HCEC 1CT (cell line): ENCODE results near the gene PRR18.
A peak's percentile ranks its signal among the peaks of the same experiment; 100 is the strongest.
"Not testable (repeated sequence)": the region's sequence is repeated elsewhere in the genome, so short reads cannot be mapped to it uniquely, and the experiment has no call there.

Experiments used
- DNase-seq: peaks from one replicate; pipeline ENCODE4 v3.0.0-alpha.2; 2017

The PRR18 gene, protein sequence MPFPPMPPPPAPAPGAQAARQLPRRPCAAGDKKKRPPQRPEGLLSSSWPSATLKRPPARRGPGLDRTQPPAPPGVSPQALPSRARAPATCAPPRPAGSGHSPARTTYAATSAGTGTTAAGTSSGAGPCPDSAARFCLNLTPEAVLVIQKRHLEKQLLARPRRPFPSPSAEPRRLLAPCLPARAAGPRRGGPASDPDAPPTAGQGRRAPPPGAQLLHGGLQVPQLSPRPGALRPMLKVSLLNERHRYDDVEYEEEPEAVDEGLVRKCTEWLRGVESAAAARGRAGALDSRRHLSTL

DNA sequence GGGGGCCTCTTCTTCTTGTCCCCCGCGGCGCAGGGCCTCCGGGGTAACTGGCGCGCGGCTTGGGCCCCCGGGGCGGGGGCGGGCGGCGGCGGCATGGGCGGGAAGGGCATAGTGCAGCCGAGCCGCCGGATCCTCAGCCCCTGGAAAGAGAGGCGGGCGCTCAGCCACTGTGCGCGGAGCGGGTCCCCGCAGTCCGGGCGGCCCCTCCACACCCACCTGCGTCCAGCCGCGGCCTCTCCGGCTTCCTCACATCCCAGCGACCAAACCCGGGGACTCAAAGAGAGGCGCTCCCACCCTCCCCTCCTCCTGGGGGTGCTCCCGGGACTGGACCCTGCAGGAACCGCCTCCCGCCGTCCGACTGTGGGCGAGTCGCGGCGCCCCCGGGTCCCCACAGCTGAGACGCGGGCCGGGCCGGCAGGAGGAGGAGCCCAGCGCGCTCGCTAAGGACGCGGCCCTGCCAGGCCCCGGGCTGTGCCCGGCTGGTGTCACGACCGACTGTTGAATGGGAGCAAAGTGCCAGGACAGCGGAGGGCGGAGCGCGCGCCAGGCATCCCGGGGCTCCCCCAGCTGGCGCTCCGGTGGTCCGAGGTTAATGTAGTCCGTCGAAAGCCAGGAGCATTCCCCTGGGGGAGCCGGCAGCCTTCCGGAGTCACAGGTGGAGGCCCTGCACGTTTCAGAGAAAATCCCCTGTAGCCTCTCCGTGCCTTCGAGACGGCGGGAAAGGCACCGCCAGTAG lies at the start of gene PRR18:
Gene PRR18, minus strand, starts transcription at position 360 of the 736 bp plus-strand sequence. Its CDS starts 250 bp downstream, at position 110.
- no peak for DNase-seq

DNA sequence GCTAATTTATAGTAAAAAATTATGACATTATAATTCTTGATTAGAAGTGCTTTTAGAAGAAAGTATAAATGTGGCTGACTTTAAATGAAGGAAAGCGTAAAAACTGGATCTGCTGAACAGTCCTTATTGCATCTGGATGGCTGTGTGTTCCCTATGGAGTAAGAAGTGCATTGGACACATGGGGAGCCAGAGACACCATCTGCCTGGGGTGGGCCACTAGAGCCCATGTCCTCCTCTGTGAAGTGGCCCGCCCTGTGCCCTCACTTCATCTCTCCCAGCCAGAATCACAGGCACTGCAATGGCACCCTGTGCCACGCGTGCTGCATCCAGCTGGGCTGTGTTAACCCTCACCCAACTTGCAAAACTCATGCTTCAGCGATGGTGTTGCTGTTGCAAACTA lies 47.4 kb upstream of the PRR18 start:
- DNase-seq: no peak

- no peak for DNase-seq
Observed at GRCh38 chr6:166354965-166355364, 46.8 kb upstream of the PRR18 start.

DNA sequence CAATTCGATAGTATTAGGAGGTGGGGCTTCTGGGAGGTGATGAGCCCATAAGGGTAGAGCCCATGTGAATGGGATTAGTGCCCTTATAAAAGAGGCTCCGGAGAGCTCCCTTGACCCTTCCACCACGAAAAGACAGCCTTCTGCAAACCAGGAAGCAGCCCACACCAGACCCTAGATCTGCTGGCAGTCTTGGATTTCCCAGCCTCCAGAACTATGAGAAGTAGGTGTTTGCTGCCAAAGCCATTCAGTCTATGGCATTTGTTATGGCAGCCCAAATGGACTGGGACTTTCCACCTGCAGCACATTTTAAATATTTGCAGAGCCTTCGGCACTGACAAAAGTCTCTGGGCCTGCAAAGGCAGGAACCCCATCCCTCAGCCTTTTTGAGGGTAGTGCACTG lies 46.0 kb upstream of the PRR18 start:
- DNase-seq: no peak

GRCh38 chr6:166353507-166353906 lies 45.3 kb upstream of the PRR18 start:
- no peak for DNase-seq

- no peak for DNase-seq
Observed at GRCh38 chr6:166352923-166353322, 44.7 kb upstream of the PRR18 start.

DNA sequence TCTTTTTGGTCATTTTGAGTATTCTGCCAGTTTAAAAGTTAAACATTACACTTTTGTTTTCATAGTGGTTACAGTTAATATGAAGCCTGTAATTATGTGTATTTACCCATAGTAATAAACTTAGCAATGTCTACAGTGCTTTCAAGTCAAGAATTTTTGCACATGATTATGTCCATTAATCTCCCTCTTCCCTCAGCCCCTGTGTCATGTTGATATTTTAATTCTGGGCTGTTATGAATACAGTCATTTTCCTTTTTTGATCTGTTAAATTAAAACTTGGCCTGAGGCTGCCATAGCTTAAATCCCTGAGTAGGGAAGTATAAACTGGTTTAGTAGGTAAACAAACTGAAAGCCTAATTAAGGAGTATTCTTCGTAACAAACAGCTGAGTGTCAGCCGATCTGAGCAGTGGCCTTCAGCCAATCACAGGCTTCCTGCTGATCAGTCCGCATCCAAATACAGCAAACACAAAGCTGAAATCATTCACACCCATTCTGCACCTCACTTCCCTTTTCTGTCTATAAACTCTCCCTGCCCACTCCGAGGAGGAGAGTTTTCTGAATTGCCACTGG lies 43.6 kb upstream of the PRR18 start:
- DNase-seq: peak; percentile 72

- DNase-seq: no peak
Observed at GRCh38 chr6:166348305-166348949, 40.2 kb upstream of the PRR18 start.

DNA sequence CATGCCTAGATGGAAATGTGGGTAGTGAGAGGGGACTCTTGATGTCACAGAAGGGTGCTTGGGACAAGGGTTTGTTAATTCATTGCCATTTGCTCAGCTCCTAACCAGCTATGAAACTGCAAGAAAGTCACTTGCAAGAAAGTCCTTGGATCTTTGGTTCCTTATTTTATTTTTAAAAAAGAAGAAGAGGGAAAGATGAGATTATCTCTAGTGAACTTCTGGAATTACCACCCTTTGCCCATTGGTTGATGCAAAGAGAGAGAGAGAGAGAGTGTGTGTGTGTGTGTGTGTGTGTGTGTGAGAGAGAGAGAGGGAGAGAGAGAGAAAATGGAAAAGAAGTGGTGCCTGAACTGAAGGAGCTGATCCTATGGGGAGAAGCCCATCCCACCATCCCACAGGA lies 38.8 kb upstream of the PRR18 start:
- DNase-seq: no peak

DNA sequence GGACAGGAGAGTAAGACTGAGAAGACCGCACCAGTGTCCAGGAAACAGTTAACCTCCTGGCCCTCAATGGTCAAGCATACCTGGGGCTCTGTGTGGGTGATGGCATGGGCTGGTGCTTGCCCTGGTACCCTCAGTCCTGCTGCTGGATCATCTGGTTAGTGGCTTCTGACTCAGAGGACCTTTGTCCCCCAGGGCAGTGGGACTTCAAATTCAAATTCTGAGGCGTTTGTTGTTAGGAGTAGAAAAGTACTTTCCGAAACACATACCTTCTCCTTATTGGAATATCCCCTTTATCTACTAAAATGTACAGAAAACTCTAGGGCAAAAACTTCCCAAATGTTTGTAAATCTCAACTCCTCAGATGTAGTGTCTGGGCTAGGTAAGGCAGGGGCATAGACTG lies 38.3 kb upstream of the PRR18 start:
- DNase-seq: no peak

GRCh38 chr6:166345672-166346071 lies 37.5 kb upstream of the PRR18 start:
- not testable (repeated sequence) for DNase-seq

- not testable (repeated sequence) for DNase-seq
Observed at GRCh38 chr6:166344921-166345320, 36.7 kb upstream of the PRR18 start.

GRCh38 chr6:166344240-166344639 lies 36.0 kb upstream of the PRR18 start:
- DNase-seq: no peak

- DNase-seq: no peak
Observed at GRCh38 chr6:166343150-166343487, 34.9 kb upstream of the PRR18 start.

DNA sequence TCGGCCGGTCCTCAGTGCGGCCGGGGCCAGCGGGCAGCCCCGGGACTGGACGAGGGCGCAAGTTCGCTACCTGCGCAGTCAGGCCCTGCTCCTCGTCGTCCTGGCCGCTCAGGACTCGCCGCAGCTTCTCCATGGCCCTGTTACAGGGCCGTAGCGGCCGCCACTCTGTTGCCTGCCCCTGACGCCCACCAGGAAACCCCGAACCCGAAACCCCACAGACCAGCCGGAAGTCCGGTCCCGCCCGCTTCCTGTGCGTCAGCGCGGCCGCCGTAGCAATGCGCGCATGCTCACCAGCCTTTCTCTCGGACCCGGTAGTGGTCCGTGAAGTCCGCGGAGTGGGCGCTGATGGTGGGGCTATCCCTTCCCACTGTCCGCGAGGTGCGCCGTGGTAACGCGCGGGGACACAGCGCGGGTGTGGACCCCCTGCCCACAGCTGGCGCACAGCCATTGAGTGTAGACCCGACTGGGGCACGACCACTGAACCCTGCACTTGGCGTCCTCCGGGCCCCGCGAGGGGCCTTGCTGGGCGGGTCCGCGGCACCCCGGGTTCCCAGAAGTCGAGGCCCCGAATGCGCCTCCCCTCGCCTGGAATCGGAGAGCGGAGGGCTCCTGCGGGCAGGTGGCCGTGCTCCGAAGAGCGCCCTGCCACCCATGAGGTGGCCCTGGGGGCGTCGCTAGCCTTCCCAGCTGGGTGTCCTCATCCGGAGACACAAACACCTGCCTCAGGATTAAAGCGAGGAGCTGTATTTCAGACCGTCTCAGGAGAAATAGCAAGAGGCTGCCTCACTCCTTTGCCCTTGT lies 34.4 kb upstream of the PRR18 start, which contains the start of gene SFT2D1:
Gene SFT2D1, minus strand, starts transcription at position 197 of the 801 bp plus-strand sequence. Its CDS starts 64 bp downstream, at position 133.
- peak; percentile 69 for DNase-seq

DNA sequence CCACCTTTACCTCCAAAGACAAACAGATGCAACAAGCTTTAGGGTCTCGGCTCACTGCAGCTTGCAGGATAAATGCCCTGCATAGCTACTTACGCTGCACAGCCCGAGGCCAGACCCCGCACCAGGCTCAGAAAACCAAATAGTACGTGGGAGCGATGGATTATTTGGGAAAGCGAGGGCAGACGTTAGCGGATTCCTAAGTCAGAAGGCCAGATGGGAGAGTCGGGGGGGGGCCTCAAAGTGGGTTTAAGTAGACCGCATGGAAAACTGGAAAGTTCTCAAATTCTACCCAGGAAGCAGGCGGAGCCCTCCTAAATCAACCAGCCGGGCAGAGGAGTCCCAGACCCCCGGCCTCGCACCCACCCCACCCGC lies 33.8 kb upstream of the PRR18 start:
- no peak for DNase-seq

GRCh38 chr6:166341464-166341863 lies 33.3 kb upstream of the PRR18 start:
- no peak for DNase-seq

- no peak for DNase-seq
Observed at GRCh38 chr6:166338854-166339253, 30.7 kb upstream of the PRR18 start.

- DNase-seq: no peak
Observed at GRCh38 chr6:166336847-166337246, 28.7 kb upstream of the PRR18 start.

DNA sequence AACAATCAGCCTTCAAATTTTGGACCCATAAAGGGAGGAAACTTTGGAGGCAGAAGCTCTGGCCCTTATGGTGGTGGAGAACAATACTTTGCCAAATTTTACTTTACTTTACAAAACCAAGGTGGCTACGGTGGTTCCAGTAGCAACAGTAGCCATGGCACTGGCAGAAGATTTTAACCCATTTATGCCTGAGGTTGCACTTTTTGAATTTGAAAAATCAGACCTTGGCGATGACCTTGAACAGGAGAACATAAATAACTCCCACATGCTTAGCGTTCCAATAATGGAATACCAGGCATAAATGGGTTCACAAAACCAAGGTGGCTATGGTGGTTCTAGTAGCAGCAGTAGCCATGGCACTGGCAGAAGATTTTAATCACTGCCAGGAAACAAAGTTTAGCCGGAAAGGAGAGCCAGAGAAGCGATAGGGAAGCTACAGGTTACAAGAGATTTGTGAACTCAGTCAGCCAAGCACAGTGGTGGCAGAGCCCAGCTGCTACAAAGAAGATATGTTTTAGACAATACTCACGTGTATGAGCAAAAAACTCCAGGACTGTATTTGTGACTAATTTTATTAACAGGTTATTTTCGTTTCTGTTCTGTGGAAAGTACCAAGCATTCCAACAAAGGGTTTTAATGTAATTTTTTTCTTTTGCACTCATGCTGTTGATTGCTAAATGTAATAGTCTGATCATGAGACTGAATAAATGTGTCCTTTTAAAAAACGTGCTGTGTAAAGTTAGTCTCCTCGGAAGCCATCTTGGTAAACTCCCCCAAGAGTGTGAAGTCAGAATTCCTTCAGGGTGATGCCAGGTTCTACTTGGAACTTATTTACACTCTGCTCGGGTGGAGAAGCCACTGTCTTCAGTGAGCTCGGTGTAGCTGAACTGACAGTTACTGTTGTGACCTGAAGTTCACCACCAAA lies 27.4 kb upstream of the PRR18 start:
- no peak for DNase-seq

DNA sequence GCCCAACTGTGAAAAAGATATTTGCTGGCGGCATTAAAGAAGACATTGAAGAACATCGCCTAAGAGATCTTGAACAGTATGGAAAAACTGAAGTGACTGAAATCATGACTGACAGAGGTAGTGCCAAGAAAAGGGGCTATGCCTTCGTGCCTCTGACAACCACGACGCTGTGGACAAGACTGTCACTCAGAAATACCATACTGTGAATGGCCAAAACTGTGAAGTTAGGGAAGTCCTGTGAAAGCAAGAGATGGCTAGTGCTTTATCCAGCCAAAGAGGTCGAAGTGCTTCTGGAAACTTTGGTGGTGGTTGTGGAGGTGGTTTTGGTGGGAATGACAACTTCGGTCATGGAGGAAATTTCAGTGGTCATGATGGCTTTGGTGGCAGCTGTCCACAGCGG lies 26.7 kb upstream of the PRR18 start:
- no peak for DNase-seq
